ENCODE results near the gene ANO8.

ANO8 gene

DNA sequence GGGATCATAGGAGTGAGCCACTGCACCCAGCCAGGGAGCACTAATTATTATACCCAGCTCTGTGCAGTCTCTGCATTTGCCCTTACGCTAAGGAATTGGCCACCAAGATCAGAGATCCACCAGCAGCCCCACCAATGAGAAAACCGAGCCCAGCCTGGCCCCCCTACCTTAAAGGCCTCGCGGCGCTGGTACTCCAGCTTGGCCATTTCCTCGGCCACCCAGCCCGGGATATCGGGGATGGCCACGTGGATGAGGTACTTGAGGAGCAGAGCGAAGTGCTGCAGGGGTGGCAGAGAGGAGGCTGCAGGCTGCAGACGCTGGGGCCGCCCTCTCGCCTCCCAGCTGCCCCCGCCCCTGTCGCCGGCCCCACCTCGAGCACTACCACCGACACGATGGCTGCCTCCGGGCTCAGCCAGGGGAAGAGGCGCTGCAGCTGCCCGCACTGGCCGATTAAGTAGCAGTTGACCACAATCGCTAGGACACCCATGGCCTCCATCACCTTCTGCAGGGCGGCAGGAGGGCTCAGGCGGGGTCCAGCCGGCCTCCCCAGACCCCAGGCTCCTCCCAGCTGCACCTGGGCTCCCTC lies 7.5 kb downstream of the ANO8 start:
- DNase-seq: no peak

DNA sequence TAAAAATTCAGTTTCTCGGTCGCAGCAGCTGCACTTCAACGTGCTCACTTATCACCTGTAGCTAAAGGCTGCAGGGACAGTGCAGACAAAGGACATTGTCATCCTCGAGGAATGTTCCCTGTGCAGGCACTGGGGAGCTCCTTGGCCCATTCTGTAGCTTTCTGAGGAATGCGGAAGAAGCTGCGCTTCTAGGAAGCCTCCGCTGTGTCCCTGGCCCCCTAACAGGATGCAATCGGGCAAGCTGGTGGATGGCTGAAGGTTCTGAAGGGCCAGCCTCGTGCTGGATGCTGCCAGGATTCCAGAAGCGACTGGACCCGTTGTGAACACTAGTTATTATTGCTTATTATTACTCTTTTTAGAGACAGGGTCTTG lies 8.1 kb downstream of the ANO8 start:
- DNase-seq: no peak

DNA sequence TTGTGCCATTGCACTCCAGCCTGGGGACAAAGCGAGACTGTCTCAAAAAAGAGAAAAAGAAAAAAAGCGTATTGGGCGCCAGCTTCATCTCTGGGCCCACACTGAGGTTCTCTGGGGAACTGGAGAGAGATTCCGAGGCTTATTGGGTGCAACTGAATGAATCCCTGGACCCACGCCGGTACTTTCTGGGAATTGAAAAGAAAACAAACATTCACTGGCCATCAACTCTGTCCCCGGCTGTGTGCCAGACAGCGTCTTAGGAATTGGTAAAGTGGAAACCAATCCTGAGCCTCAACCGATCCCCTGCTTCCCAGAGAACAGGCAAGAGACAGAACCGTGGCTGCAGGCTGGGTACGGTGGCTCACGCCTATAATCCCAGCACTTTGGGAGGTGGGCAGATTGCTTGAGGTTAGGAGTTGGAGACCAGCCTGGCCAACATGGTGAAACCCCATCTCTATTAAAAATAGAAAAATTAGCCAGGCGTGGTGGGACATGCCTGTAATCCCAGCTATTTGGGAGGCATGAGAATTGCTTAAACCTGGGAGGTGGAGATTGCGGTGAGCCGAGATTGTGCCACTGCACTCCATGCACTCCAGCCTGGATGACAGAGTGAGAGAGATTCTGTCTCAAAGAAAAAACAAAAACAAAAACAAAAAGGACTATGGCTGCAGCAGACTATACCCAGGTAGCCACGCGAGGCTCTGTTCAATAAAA lies 8.6 kb downstream of the ANO8 start:
- no peak for DNase-seq

DNA sequence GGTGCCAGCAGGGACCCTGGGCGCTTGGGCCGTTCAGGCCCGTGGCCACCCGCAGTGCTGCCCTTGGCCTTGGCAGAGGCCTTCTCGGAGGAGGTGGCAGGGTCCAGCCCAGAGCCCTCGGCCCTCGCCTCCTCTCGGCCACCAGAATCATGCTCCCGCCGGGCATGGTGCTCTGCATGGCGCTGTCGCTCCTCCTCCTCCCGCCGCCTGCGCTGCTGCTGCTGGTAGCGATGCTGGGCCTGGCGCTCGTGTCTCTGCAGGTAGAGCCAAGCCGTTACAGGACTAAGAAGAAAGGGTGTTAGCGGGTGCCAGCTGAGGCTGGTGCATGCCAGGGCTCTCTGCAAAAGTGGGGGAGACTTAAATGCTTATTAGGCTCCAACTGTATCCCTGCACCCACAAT lies 9.5 kb downstream of the ANO8 start:
- DNase-seq: no peak

DNA sequence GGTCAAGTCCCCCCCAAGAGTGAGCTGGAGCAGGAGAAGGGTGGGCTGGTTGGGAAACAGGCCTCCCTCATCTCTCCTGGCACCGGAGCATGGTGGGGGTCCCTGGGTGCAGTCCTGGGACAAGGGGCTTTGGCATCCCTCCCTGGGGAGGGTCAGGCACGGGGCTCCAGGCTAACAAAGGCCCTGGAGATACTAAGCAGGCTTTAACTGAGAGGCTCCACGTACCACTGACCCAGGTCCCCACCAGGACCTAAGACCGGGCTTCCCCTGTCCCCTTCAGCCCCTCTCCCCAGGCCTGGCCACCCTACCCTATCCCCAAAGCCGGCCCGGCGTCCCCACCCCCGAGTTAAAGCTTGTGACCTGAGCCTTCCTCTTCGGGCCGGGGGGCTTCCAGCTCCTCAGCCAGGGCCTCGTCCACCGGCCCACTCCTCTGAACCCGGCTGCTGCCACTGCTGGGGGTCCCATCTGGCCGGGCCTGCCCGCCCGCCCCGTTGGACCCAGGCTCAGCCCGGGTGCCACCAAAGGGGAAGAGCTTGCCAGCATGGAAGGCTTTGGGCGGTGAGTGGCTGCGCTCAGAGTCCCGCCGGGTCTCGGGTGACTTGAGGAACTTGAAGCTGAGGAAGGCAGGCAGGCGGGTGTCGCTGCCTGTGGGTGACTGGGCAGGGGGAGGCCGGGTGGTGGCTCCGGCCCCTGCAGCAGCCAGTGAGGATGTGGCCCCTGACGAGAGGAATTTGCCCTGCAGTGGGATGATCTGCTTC lies 10.1 kb downstream of the ANO8 start:
- no peak for DNase-seq

DNA sequence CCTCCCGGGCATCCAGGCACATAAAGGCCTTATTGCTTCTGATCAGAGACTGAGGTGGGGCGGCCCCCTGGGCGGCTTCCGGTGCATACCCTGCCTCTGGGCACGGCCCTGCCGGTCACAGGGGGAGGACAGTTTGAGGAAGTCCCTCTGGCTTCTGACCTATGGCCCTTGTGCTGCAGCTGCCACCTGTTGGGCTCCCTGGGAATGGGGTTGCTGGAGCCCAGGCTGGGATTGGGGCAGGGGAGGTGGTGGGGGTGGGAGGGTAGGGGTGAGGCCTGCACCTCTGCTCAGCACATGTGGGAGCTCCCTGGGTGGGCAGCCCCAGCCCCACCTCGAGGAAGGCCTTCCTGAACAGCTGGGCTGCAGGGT lies 10.7 kb downstream of the ANO8 start:
- DNase-seq: no peak

DNA sequence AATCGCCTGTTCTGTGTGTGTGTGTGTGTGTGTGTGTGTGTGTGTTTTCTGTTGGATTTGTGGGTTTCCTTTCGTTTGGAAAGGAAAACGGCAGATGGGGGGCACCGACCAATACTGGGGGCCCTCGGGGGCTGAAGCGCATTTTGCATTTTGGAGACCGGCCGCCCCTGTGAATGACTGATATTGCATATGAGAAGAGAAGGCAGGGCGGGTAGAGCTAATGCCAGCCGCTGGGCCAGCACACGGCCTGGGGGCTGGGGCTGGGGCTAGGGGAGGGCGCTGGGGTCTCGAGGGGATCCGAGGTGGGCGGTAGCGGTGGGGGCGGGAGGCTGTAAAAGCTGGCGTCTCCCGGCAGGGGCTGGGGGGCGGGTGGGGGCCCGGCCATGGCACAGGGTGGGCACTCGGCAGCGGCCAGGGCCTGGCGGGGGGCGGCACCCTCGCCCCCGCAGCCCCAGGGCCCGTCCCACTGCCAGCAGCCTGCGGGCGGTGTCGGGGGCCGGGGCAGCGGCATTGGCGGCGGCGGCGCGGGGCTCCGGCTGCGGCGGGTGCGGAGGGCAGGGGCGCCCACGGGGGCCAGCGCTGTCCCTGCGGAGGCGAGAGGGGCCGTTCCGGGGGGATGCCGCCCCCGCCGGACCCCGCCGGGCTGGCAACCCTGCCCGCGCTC lies 11.2 kb downstream of the ANO8 start:
- no peak for DNase-seq

DNA sequence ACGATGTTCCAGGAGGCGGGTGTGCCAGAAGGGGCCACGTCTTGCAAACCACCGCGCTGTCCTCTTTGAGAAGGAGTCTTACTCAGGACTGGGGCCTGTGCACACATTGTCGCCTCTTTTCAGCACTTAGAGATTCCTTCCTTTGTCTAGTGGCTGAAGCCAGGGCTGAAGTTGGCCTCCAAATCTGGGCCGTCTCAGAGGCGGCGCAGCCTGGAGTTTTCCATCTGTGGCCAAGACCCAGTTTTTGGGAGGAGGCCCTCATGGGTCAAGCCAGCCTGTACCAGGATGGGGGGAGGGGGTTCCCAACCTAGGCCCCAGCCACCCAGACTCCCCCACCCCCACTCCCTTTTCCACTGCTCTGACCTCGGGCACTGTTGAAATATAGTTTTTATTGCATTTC lies 11.8 kb downstream of the ANO8 start:
- DNase-seq: no peak

DNA sequence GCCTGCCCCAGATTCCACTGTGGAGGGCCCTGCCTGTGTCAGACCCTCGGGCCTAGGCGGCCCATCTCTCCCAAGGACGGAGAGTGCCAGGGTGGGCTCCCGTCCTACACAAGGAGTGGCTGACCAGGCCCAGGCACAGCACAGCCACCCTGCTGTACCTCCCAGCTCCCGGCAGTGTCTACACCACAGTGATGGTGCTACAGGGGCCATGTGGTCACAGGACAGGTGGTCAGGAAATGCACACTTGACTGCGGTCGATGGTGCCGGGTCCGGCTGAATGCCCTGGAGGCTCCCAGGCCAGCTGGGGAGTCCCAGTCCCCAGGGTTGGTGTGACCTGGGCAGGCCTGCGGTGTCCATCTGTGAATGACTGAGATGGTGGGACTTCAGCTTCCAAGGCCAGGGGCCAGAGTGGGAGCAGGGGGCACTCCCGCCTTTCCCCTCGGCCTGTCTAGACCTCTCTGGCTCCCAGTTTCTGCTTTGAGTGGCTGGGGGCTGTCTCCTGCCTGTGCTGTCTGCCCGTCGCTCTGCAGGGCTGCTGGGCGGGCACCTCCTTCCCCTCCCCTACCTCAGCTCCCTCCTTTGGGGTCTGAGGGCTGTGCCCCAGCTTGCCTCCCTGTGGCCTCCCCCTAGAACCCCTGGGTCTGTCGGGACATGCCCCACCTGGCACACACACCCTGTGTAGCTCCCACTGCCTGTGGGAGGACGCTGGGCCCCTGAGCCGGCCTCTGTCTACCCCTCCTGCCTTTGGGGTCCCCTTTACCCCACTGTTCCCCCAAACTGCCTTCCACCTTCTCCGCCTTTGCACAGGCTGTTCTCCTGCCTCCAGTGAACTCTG lies 12.8 kb downstream of the ANO8 start:
- no peak for DNase-seq

DNA sequence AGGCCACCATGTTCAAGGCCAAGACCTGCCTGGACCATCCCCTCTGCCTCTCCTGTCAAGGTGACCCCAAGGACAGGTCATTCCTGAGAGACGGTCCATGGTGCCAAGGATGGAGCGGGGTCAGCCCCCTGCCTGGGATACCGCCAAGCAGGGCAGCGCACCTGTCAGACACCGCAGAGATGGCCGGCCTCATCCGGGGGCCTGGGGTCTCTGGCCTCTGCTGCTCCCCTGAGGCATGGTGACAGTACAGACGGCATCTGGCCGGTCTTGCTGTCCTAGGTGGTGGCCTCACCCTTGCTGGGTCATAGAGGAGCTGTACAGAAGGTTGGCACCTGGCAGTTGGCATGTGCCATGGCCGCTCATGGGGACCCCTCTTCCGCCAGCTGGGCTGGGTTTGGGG lies 14.2 kb downstream of the ANO8 start:
- DNase-seq: no peak

DNA sequence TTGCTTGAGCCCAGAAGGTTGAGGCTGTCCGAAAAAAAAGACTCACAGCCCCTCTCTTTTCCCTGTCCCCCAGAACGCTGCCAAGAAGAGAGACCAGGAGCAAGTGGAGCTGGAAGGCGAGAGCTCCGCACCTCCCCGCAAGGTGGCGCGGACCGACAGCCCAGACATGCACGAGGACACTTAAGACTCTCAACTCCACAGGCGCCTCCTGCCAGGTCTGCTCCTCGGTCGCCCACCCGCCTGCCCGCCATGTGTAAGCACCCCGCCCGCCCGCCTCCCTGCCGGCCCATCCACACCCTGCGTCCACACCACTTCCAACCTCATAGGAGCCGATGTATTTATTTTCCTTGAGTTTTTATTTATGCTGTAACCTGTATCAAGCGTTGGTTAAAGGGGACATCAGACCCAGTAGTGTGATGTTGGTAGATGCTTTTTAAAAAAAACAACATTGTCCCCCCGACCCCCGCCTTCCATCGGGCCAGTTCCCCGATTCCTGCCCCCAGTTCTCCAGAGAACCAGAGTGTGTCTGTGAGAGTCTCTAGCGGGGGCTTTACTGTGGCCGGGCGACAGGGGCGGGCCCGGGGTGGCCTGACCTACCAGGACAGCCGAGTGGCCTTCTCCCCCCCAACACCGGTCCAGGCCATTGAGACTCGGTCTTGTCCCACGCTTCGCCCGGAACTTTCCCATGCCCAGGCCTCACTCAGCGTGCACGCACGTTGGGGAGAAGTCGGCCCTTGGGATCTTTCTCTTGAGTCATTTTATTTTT lies 15.0 kb downstream of the ANO8 start:
- no peak for DNase-seq

DNA sequence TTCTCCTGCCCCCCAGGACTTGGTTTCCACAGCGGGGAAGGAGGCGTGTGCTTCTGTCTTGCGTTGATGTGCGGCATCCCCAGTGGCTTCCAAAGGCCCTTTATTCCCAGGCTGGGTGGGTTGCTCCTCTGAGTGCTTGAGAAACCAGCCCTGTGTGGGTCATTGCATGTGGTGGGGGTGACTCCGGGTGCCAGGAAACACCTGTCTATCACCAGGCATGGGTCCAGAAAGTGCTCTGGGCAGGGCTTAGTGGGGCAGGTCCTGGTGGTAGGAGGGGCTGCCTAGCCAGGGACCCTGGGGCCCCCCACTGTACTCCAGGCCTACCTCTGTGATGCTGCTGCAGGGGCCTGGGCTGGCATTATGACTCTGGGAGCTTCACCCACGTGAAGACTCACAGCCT lies 15.7 kb downstream of the ANO8 start:
- no peak for DNase-seq

DNA sequence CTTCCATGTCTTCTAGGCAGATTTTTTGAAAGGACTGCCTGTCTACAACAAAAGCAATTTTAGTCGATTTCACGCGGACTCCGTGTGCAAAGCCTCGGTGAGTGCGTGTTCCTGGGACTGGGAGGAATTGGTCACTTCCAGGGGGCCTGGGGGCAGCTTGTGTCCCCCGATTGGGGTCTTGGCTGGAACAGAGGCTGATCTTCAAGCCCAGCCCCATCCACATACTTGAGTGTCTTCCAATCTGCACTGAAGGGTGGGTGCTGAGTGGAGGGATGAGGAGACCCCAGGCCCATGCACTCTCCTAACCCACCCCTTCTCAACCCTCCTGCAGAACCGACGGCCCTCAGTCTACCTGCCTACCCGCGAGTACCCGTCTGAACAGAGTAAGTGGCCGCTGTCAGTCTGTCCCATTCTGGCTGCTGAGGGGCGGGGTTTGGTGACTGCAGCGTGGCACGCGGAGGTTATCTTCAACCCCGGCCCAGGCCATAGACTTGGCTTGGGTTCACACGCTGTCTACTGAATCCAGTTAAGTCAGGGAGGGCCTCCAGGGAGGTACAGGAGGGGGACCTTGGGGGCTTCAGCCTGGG lies 20.6 kb downstream of the ANO8 start:
- no peak for DNase-seq

DNA sequence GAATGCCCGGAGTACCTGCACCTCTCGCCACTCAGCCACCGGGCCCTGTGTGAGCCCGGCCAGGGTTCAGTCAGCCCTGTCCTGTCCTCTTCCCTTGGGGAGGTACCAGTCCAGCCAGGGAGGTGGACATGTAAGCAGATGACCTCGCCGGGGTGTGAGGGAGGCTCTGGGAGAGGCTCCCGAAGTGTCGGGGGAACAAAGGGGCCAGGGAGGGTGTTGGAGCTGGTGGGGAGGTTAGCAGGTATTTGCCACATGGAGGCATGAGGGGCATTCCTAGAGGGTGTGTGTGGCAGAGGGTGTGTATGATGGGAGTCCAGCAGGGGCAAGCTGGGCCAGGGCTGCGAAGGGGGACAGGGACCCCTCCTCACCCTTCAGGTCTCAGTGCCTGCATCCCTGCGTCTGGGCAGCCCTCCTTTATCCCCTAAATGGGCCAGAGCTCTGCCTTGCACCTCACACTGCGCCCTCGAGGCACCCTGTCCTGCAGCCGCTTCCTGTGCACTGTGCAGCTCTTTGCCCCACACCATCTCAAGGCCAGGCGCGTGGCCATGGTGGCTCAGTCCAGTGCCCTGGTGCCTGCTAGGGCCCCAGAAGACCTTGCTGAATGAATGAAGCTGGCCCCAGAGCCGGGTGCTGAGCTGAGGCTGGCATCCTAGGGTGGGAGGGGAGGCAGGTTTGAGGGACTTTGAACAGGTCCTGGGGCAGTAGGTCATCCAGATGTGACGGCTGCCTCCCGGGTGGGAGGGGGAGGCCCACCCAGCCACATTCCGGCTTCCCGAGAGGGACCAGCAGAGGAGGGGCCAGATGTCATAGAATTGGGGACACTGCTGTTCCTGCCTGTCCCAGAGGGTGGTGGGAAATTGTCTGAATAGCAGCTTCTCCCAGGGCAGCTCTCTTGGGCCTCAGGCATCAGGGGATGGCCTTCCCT lies 22.2 kb downstream of the ANO8 start:
- DNase-seq: no peak

DNA sequence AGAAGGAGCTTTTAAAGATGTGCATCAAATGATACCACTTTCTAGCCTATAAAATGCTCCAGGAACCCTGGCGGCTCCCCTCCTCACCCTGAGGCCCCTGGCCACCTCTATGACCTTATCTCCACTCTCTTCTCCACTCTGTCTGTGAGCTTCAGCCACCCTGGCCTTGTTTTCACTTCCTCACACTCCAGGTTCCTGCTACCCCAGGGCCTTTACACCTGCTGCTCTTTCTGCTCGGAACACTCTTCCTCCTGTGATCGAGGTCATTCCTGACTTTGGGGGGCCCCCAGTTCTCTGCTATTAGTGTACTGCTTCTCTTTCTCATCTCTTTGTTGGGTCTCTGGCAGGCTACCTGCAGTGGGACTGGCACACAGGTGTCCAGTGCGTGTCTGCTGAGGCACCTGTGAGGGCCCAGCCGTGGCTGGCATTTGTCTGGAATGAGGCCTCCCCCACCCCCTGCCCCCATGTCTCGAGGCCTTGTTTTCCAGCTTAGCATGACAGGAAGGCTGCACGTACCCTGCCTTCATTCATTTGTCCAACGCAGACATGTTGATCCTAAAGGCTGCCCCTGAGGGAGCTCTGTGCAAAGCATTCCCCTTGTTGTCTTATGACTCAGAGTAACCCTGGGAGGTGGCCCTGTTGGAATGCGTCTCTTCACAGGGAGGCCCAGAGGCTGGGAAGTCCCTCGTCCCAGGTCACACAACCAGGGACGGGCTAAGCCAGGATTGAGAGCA lies 23.0 kb downstream of the ANO8 start:
- DNase-seq: peak; percentile 41

DNA sequence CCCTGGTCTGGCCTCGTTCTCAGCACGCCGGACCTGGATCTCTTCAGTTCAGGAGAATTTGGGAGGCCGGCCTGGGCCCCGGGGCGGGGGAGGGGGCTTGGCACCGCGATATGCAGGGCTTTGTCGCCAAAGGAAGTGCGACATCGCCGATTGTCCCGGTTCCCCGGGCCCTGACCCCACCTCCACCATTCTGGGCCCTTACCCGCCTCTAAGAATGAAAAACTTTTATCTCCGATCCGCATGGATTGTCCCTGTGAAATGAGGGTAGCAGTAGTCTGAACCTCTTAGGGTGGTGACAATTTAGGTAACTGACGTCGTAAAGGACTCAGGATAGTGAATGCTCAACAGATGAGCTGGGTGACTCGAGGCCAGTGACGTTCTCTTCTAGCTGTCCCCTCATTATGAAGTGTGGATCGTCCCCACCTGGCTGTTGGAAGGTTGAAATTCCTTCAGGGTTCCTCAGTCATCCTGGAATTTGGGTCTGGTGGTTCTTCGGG lies 24.6 kb downstream of the ANO8 start:
- DNase-seq: no peak

DNA sequence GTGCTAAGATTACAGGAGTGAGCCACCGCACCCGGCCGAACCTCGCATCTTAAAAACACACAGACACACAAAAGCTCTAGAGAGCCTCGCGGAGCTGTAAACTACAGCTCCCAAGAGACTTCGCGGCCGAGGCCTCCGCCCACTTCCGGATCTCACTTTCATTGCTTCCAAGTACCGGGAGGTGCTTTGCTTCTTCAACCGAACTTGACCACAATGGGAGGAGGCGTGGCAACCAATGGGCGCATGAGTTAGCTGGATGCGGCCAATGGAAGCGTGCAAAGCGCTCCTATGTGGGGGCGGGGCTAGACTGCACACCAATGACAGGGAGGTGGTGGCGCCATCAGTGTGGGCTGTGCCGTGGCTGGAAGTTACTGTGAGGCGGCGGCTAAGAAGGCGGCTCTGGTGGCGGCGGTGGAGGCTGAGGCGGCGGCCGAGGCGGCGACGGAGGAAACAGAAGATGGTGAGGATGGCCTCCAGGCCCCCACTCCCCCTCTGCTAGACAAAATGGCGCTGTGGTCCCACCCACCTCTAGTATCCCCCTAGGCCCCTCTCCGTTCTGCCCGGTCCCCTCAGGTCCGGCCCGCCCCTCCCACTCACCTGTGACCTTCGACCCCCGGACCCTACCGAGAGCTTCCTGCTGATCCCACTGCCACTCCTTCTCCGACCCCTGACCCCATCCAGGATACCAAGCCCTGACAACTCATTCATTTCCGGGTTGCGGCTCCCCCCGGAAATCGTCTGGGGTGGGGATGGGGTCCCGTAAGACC lies 25.3 kb downstream of the ANO8 start, which contains the start of gene DDA1:
Gene DDA1 (plus strand): TSS at position 366 of the 767 bp plus-strand sequence. CDS start 92 bp downstream, at position 458.
- DNase-seq: peak; percentile 100

DNA sequence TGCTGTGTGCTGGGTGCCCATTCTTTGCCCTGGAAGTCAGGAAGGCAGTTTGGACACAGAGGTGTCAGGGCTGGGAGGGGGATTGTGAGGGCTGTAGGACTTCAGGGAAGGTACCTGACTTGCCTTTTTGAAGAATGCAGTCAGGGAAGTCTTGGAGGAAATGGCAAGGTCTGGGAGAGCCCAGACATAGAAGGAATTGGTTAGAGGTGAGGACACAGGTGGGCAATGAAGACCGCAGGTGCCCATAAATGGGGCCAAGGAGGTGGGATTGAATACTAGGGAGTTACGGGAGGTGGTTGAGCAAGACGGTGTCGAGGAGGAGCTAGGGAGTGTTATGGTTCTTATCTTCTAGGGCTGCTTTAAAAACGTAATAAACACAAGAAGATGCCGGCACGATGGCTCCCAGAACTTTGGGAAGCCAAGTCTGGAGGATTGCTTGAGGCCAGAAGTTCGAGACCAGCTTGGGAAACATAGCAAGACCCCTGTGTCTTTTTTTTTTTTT lies 26.7 kb downstream of the ANO8 start:
- DNase-seq: no peak

All from amniotic stem cell (primary cell).